ENCODE data around the gene SLC35E1. TPM values are rescaled to one million over a fixed set of nuclear protein-coding genes. Genes with fewer than 3 reads are reported as not detected.
"Not testable (repeated sequence)": the region's sequence is repeated elsewhere in the genome, so short reads cannot be mapped to it uniquely, and the experiment has no call there.

Gene SLC35E1
- total RNA-seq, 1 donor from 2014 or later: 24.5 TPM

- DNase-seq: no peak
Observed at GRCh38 chr19:16520986-16521624, 51.1 kb downstream of the SLC35E1 start.

- no peak for DNase-seq
Observed at GRCh38 chr19:16520074-16520973, 51.9 kb downstream of the SLC35E1 start.

GRCh38 chr19:16519230-16519687, 53.0 kb downstream of the SLC35E1 start:
- no peak for DNase-seq

- DNase-seq: peak; percentile 10
Observed at GRCh38 chr19:16518483-16519229, 53.6 kb downstream of the SLC35E1 start.

GRCh38 chr19:16518061-16518460, 54.2 kb downstream of the SLC35E1 start:
- no peak for DNase-seq

GRCh38 chr19:16516923-16517610, 55.1 kb downstream of the SLC35E1 start:
- DNase-seq: no peak

GRCh38 chr19:16516381-16516780, 55.8 kb downstream of the SLC35E1 start:
- no peak for DNase-seq

- no peak for DNase-seq
Observed at GRCh38 chr19:16514383-16515019, 57.7 kb downstream of the SLC35E1 start.

GRCh38 chr19:16512611-16513010, 59.6 kb downstream of the SLC35E1 start:
- not testable (repeated sequence) for DNase-seq

GRCh38 chr19:16509141-16510061, 62.8 kb downstream of the SLC35E1 start:
- no peak for DNase-seq

GRCh38 chr19:16508546-16508945, 63.7 kb downstream of the SLC35E1 start:
- DNase-seq: no peak

GRCh38 chr19:16506961-16507360, 65.3 kb downstream of the SLC35E1 start:
- no peak for DNase-seq

GRCh38 chr19:16506161-16506560, 66.1 kb downstream of the SLC35E1 start:
- DNase-seq: not testable (repeated sequence)

GRCh38 chr19:16504271-16504670, 67.9 kb downstream of the SLC35E1 start:
- DNase-seq: no peak

Other genes starting within 250 kb of the SLC35E1 start
- 4.4 and 5.1 TPM in 2 replicates for gene KLF2, start 247.6 kb downstream of the SLC35E1 start, total RNA-seq
- gene EPS15L1, start 100.4 kb downstream of the SLC35E1 start, total RNA-seq: 8.7 and 11.8 TPM in 2 replicates
- not detected in 2 replicates for gene CALR3, start 76.2 kb downstream of the SLC35E1 start, total RNA-seq
- 3.1 and 5.3 TPM in 2 replicates for gene C19orf44, start 76.0 kb downstream of the SLC35E1 start, total RNA-seq
- 2.7 and 10.3 TPM in 2 replicates for gene CHERP, start 30.0 kb downstream of the SLC35E1 start, total RNA-seq
- gene MED26, start 55.8 kb upstream of the SLC35E1 start, total RNA-seq: 5.3 and 5.4 TPM in 2 replicates
- 58.0 and 108 TPM in 2 replicates for gene SMIM7, start 87.7 kb upstream of the SLC35E1 start, total RNA-seq
- gene TMEM38A, start 88.7 kb upstream of the SLC35E1 start, total RNA-seq: 2.0 and 2.7 TPM in 2 replicates
- under 0.01 TPM in 1 of 2 replicates, not detected in the other for gene NWD1, start 147.4 kb upstream of the SLC35E1 start, total RNA-seq